ENCODE measurements around the gene NR3C1.

DNA sequence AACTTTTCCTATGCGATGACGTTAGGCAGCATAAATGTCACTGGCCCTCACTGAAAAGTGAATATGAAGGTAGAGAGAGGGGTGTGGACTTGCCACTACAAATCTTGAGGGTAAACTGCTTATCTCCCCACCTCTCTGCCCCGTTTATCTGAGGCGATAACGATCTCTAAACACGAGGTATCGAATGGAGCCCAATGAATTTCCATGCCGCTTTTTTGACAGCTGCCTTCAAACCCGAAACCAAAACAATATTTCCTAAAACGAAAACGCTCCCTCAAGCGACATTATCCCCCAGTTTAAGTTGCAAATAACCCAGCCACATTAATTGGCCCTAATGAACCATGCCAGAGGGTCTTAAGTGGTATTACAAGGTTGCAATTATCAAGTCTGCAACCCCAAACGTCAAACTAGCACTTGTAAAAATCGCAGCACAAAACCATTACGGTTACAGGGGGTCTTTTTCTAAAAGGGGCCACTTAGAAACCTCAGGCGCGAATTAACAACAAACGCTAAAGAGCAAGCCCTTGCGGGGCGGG lies 1.4 kb downstream of the NR3C1 start:
- TF ChIP-seq, protein P1, sequence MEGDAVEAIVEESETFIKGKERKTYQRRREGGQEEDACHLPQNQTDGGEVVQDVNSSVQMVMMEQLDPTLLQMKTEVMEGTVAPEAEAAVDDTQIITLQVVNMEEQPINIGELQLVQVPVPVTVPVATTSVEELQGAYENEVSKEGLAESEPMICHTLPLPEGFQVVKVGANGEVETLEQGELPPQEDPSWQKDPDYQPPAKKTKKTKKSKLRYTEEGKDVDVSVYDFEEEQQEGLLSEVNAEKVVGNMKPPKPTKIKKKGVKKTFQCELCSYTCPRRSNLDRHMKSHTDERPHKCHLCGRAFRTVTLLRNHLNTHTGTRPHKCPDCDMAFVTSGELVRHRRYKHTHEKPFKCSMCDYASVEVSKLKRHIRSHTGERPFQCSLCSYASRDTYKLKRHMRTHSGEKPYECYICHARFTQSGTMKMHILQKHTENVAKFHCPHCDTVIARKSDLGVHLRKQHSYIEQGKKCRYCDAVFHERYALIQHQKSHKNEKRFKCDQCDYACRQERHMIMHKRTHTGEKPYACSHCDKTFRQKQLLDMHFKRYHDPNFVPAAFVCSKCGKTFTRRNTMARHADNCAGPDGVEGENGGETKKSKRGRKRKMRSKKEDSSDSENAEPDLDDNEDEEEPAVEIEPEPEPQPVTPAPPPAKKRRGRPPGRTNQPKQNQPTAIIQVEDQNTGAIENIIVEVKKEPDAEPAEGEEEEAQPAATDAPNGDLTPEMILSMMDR (IDR thresholded peaks at IDR 0.05): no peak
- TF ChIP-seq EZH2 (IDR thresholded peaks at IDR 0.05): no peak

Data from neural progenitor cell (in vitro differentiated cells).